ENCODE data around the gene AKAIN1. TPM values are rescaled to one million over a fixed set of nuclear protein-coding genes. Genes with fewer than 3 reads are reported as not detected.

Gene AKAIN1
- total RNA-seq, 1 donor from 2014 or later: not detected

- no peak for TF ChIP-seq CTCF (IDR thresholded peaks at IDR 0.05; ENCODE audit: unreplicated experiment)
- H3K4me3 Mint-ChIP-seq (ENCODE audit: unreplicated experiment): no peak overlapping the region
- no peaks in the 10 kb centered on the region for H3K4me1 Mint-ChIP-seq (ENCODE audit: unreplicated experiment)
- H3K27ac Mint-ChIP-seq (ENCODE audit: unreplicated experiment): no peak overlapping the region
- H3K27me3 Mint-ChIP-seq (ENCODE audit: unreplicated experiment): no peaks in the 10 kb centered on the region
- H3K9me3 Mint-ChIP-seq (ENCODE audit: unreplicated experiment): no peaks in the 10 kb centered on the region
- no peak for DNase-seq (ENCODE audit: low spot score)
- no peaks in the 10 kb centered on the region for H3K36me3 Mint-ChIP-seq (ENCODE audit: low read depth, unreplicated experiment)
Observed at GRCh38 chr18:5145168-5145825, 51.8 kb downstream of the AKAIN1 start.

GRCh38 chr18:5144629-5145028 is 52.4 kb downstream of the AKAIN1 start:
- H3K27ac Mint-ChIP-seq (ENCODE audit: unreplicated experiment): no peak overlapping the region
- H3K4me1 Mint-ChIP-seq (ENCODE audit: unreplicated experiment): no peaks in the 10 kb centered on the region
- H3K27me3 Mint-ChIP-seq (ENCODE audit: unreplicated experiment): no peaks in the 10 kb centered on the region
- H3K4me3 Mint-ChIP-seq (ENCODE audit: unreplicated experiment): no peak overlapping the region
- no peaks in the 10 kb centered on the region for H3K9me3 Mint-ChIP-seq (ENCODE audit: unreplicated experiment)
- no peaks in the 10 kb centered on the region for H3K36me3 Mint-ChIP-seq (ENCODE audit: low read depth, unreplicated experiment)
- no peak for TF ChIP-seq CTCF (IDR thresholded peaks at IDR 0.05; ENCODE audit: unreplicated experiment)
- DNase-seq (ENCODE audit: low spot score): no peak

- Mint-ChIP-seq H3K27me3 (ENCODE audit: unreplicated experiment) (no peaks in the 10 kb centered on the region), H3K36me3 (ENCODE audit: low read depth, unreplicated experiment) (no peaks in the 10 kb centered on the region), H3K4me1 (ENCODE audit: unreplicated experiment) (no peaks in the 10 kb centered on the region), H3K4me3 (ENCODE audit: unreplicated experiment) (no peak overlapping the region), H3K27ac (ENCODE audit: unreplicated experiment) (no peak overlapping the region), H3K9me3 (ENCODE audit: unreplicated experiment) (no peaks in the 10 kb centered on the region)
- TF ChIP-seq CTCF (IDR thresholded peaks at IDR 0.05; ENCODE audit: unreplicated experiment): no peak
- DNase-seq (ENCODE audit: low spot score): no peak
Observed at GRCh38 chr18:5142859-5143258, 54.2 kb downstream of the AKAIN1 start.

GRCh38 chr18:5142131-5142530 is 54.9 kb downstream of the AKAIN1 start:
- no peak overlapping the region for H3K27ac Mint-ChIP-seq (ENCODE audit: unreplicated experiment)
- no peak for DNase-seq (ENCODE audit: low spot score)
- H3K27me3 Mint-ChIP-seq (ENCODE audit: unreplicated experiment): no peaks in the 10 kb centered on the region
- H3K4me1 Mint-ChIP-seq (ENCODE audit: unreplicated experiment): no peaks in the 10 kb centered on the region
- H3K9me3 Mint-ChIP-seq (ENCODE audit: unreplicated experiment): no peaks in the 10 kb centered on the region
- H3K4me3 Mint-ChIP-seq (ENCODE audit: unreplicated experiment): no peak overlapping the region
- TF ChIP-seq CTCF (IDR thresholded peaks at IDR 0.05; ENCODE audit: unreplicated experiment): no peak
- no peaks in the 10 kb centered on the region for H3K36me3 Mint-ChIP-seq (ENCODE audit: low read depth, unreplicated experiment)

GRCh38 chr18:5137261-5137660 is 59.8 kb downstream of the AKAIN1 start:
- no peak for DNase-seq (ENCODE audit: low spot score)
- H3K27ac Mint-ChIP-seq (ENCODE audit: unreplicated experiment): no peak overlapping the region
- no peaks in the 10 kb centered on the region for H3K27me3 Mint-ChIP-seq (ENCODE audit: unreplicated experiment)
- TF ChIP-seq CTCF (IDR thresholded peaks at IDR 0.05; ENCODE audit: unreplicated experiment): no peak
- no peaks in the 10 kb centered on the region for H3K36me3 Mint-ChIP-seq (ENCODE audit: low read depth, unreplicated experiment)
- H3K9me3 Mint-ChIP-seq (ENCODE audit: unreplicated experiment): no peaks in the 10 kb centered on the region
- H3K4me3 Mint-ChIP-seq (ENCODE audit: unreplicated experiment): no peak overlapping the region
- H3K4me1 Mint-ChIP-seq (ENCODE audit: unreplicated experiment): no peaks in the 10 kb centered on the region

Measured in endothelial cell (in vitro differentiated cells).